ENCODE measurements around the gene GRIA4. TPM values are rescaled to one million over a fixed set of nuclear protein-coding genes. Genes with fewer than 3 reads are reported as not detected.

The GRIA4 gene
- total and polyA plus RNA-seq, 2 donors (not counting 1 experiment from before 2014, with no cell fraction given) = 0.15 to 0.50 TPM

DNA sequence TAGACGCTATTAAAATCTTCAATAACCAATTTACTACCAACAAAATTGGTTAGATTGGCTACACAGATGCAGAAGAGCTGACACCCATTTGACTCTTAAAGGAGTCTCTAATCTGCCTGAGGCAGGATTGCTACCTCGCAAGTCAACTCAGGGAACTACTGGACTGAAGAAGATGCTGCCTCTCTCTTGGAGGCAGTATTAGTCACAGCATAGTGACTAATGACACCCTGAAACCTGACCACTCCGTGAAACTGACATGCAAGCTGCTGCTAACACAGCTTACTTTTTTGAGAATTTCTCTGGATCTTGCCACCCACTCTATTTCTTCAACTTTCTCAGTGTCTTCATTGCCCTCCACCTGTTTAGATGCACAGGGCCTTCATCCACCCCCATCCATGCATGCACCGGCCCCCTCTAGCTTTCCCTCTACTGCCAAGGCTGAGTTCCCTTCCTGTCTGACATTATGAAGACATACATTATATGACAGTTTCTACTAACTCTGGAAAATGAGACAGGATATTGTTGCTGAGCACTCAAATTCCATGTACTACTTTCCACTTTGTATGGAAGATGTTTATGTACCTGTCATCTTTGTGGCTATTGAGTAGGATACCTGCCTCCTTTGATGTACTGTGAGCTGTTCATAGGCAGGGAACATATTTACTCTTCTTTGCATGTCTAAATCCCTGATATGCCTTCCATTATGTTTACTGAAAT, 229.0 kb downstream of the GRIA4 start:
- H3K9me3 ChIP-seq (ENCODE audit: control insufficient read depth, insufficient read depth, low read depth, low read length) = no peaks in the 10 kb centered on the region
- H3K4me1 ChIP-seq (ENCODE audit: control insufficient read depth, extremely low read depth, insufficient read depth, low read length) = no peaks in the 10 kb centered on the region
- TF ChIP-seq, protein P1, sequence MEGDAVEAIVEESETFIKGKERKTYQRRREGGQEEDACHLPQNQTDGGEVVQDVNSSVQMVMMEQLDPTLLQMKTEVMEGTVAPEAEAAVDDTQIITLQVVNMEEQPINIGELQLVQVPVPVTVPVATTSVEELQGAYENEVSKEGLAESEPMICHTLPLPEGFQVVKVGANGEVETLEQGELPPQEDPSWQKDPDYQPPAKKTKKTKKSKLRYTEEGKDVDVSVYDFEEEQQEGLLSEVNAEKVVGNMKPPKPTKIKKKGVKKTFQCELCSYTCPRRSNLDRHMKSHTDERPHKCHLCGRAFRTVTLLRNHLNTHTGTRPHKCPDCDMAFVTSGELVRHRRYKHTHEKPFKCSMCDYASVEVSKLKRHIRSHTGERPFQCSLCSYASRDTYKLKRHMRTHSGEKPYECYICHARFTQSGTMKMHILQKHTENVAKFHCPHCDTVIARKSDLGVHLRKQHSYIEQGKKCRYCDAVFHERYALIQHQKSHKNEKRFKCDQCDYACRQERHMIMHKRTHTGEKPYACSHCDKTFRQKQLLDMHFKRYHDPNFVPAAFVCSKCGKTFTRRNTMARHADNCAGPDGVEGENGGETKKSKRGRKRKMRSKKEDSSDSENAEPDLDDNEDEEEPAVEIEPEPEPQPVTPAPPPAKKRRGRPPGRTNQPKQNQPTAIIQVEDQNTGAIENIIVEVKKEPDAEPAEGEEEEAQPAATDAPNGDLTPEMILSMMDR (conservative IDR thresholded peaks at IDR 0.05 in 1 of 2, IDR thresholded peaks at IDR 0.05 in 1 of 2; ENCODE audit: low read depth in 1 of 2, low read length in 2 of 2) = no peak
- TF ChIP-seq EZH2 (IDR thresholded peaks at IDR 0.05; ENCODE audit: low read length, missing control alignments) = no peak
- no peaks in the 10 kb centered on the region for H3K27me3 ChIP-seq (ENCODE audit: control insufficient read depth, insufficient read depth, low read length)
- H3K27ac ChIP-seq (ENCODE audit: insufficient read depth, low read length) = no peak overlapping the region
- H3K4me3 ChIP-seq (replicated peaks in 1 of 4; ENCODE audit: control extremely low read depth in 1 of 4, insufficient read depth in 1 of 4, low read depth in 3 of 4, low read length in 4 of 4) = no peak overlapping the region
- no peak overlapping the region for H2AFZ ChIP-seq (ENCODE audit: low read length)
- no peaks in the 10 kb centered on the region for H3K79me2 ChIP-seq (ENCODE audit: control insufficient read depth, insufficient read depth, low read length)
- DNase-seq (ENCODE audit: low read depth in 2 of 2) = peak; percentile 42 to 53
- H3K9ac ChIP-seq (ENCODE audit: insufficient read depth, low read length) = no peak overlapping the region
- no peak overlapping the region for H3K4me2 ChIP-seq (ENCODE audit: extremely low read depth, insufficient read depth, low read length)
- no peaks in the 10 kb centered on the region for H3K36me3 ChIP-seq (ENCODE audit: control insufficient read depth, insufficient read depth, low read length)
- H4K20me1 ChIP-seq (ENCODE audit: control insufficient read depth, extremely low read depth, insufficient read depth, low read length) = no peaks in the 10 kb centered on the region

DNA sequence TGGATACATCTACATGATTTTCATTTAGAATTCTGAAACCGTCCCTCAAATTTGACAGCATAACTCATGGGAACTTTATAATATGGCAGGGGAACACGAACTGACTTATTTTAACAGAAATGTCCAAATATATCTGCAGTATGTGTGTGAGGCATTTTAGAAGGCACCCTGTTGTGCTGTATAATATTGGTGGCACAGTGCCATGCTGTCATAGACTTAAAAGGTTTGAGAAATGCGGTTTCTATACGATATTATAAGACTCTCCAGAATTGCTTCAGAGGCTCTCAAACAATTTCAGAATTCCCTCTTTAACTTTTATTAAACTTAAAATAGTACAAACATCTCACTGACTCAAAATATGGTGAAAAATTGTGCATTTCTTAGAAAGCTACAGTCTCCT, 230.5 kb downstream of the GRIA4 start:
- H3K27me3 ChIP-seq (ENCODE audit: control insufficient read depth, insufficient read depth, low read length) = no peaks in the 10 kb centered on the region
- no peak overlapping the region for H3K4me3 ChIP-seq (replicated peaks in 1 of 4; ENCODE audit: control extremely low read depth in 1 of 4, insufficient read depth in 1 of 4, low read depth in 3 of 4, low read length in 4 of 4)
- no peak for DNase-seq (ENCODE audit: low read depth in 2 of 2)
- no peaks in the 10 kb centered on the region for H3K36me3 ChIP-seq (ENCODE audit: control insufficient read depth, insufficient read depth, low read length)
- no peaks in the 10 kb centered on the region for H3K4me1 ChIP-seq (ENCODE audit: control insufficient read depth, extremely low read depth, insufficient read depth, low read length)
- H3K9ac ChIP-seq (ENCODE audit: insufficient read depth, low read length) = no peak overlapping the region
- H3K27ac ChIP-seq (ENCODE audit: insufficient read depth, low read length) = no peak overlapping the region
- no peak for TF ChIP-seq EZH2 (IDR thresholded peaks at IDR 0.05; ENCODE audit: low read length, missing control alignments)
- TF ChIP-seq, protein P1 (conservative IDR thresholded peaks at IDR 0.05 in 1 of 2, IDR thresholded peaks at IDR 0.05 in 1 of 2; ENCODE audit: low read depth in 1 of 2, low read length in 2 of 2) = no peak
- H4K20me1 ChIP-seq (ENCODE audit: control insufficient read depth, extremely low read depth, insufficient read depth, low read length) = no peaks in the 10 kb centered on the region
- H3K9me3 ChIP-seq (ENCODE audit: control insufficient read depth, insufficient read depth, low read depth, low read length) = no peaks in the 10 kb centered on the region
- H2AFZ ChIP-seq (ENCODE audit: low read length) = no peak overlapping the region
- no peaks in the 10 kb centered on the region for H3K79me2 ChIP-seq (ENCODE audit: control insufficient read depth, insufficient read depth, low read length)
- H3K4me2 ChIP-seq (ENCODE audit: extremely low read depth, insufficient read depth, low read length) = no peak overlapping the region

DNA sequence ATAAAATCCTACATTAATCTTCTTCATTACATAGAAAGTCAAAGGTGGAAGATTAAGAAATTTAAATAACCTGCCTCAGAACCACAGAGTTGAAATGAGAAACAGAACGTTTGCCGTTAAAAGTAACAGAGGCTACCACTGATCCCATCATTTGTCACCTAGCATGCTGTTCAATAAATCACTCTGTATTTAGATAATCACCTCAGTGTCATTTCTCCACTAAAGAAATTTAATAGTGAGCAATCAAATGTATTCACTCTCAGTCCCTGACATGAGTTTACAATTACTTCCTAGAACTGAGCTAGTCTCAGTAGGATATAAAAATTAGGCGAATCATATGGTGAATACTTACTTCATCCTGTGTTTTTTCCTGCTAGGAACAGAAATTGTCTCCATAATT, 242.5 kb downstream of the GRIA4 start:
- Histone ChIP-seq H3K4me1 (ENCODE audit: control insufficient read depth, extremely low read depth, insufficient read depth, low read length) (no peaks in the 10 kb centered on the region), H3K79me2 (ENCODE audit: control insufficient read depth, insufficient read depth, low read length) (no peaks in the 10 kb centered on the region), H3K27me3 (ENCODE audit: control insufficient read depth, insufficient read depth, low read length) (no peaks in the 10 kb centered on the region), H3K4me3 (replicated peaks in 1 of 4; ENCODE audit: control extremely low read depth in 1 of 4, insufficient read depth in 1 of 4, low read depth in 3 of 4, low read length in 4 of 4) (no peak overlapping the region), H3K27ac (ENCODE audit: insufficient read depth, low read length) (no peak overlapping the region), H4K20me1 (ENCODE audit: control insufficient read depth, extremely low read depth, insufficient read depth, low read length) (no peaks in the 10 kb centered on the region), H3K4me2 (ENCODE audit: extremely low read depth, insufficient read depth, low read length) (no peak overlapping the region), H2AFZ (ENCODE audit: low read length) (no peak overlapping the region), H3K36me3 (ENCODE audit: control insufficient read depth, insufficient read depth, low read length) (no peaks in the 10 kb centered on the region), H3K9me3 (ENCODE audit: control insufficient read depth, insufficient read depth, low read depth, low read length) (no peaks in the 10 kb centered on the region), H3K9ac (ENCODE audit: insufficient read depth, low read length) (no peak overlapping the region)
- no peak for TF ChIP-seq EZH2 (IDR thresholded peaks at IDR 0.05; ENCODE audit: low read length, missing control alignments)
- TF ChIP-seq, protein P1 (conservative IDR thresholded peaks at IDR 0.05 in 1 of 2, IDR thresholded peaks at IDR 0.05 in 1 of 2; ENCODE audit: low read depth in 1 of 2, low read length in 2 of 2) = no peak
- no peak for DNase-seq (ENCODE audit: low read depth in 2 of 2)

Measured in fibroblast of lung (primary cell).